Lung (tissue), 12 donors: ENCODE results near the gene LTBP3. TPM values are rescaled to one million over a fixed set of nuclear protein-coding genes. Genes with fewer than 3 reads are reported as not detected.

Source experiments
- ATAC-seq: fragments of 200-7000 bp; cut with Tn5 transposase; one replicate; pipeline ENCODE4 v1.9.1; 2020; ENCODE audit warnings: moderate number of reproducible peaks; ENCODE audit not compliant: insufficient read depth, low FRiP score
- DNase-seq, 3 donors: peaks; one replicate each; pipeline ENCODE4 v3.0.0-alpha.2; 2013 to 2017
- H3K27ac ChIP-seq, 2 donors: one replicate each; pipeline ENCODE4 v1.5.1; 2013; ENCODE audit warnings: mild to moderate bottlenecking in 2 of 2, moderate library complexity in 2 of 2, control low read depth in 1 of 2, inconsistent platforms in 1 of 2, low read depth in 1 of 2, low read length in 1 of 2
- H3K27me3 ChIP-seq, 3 donors: one replicate each; pipeline ENCODE4 v1.5.1; 2013; ENCODE audit warnings: low read length in 2 of 3; ENCODE audit not compliant: control insufficient read depth in 3 of 3, insufficient read depth in 3 of 3
- H3K36me3 ChIP-seq, 4 donors: one replicate each; pipeline ENCODE4 v1.5.1; 2013; ENCODE audit warnings: low read length in 4 of 4, mild to moderate bottlenecking in 1 of 4, moderate library complexity in 1 of 4; ENCODE audit not compliant: control insufficient read depth in 4 of 4, insufficient read depth in 4 of 4
- H3K4me1 ChIP-seq, 5 donors: one replicate each; pipeline ENCODE4 v1.5.1; 2013; ENCODE audit warnings: low read length in 5 of 5, mild to moderate bottlenecking in 2 of 5, moderate library complexity in 1 of 5; ENCODE audit not compliant: control insufficient read depth in 5 of 5, insufficient read depth in 5 of 5
- H3K4me3 ChIP-seq: one replicate; pipeline ENCODE4 v1.5.1; 2013; ENCODE audit warnings: mild to moderate bottlenecking, control low read depth, moderate library complexity
- H3K9ac ChIP-seq, 2 donors: one replicate each; pipeline ENCODE4 v1.5.1; 2013; ENCODE audit warnings: low read length in 2 of 2, control low read depth in 1 of 2; ENCODE audit not compliant: insufficient read depth in 1 of 2
- H3K9me3 ChIP-seq, 4 donors: one replicate each; pipeline ENCODE4 v1.5.1; 2013; ENCODE audit warnings: low read length in 3 of 4, mild to moderate bottlenecking in 1 of 4, moderate library complexity in 1 of 4; ENCODE audit not compliant: control insufficient read depth in 4 of 4, insufficient read depth in 3 of 4
- WGBS, 2 donors: extraction: QIAGEN DNeasy Blood & Tissue Kit; methylation state at CpG; one replicate each; pipeline ENCODE4 v1.1.7; 2013; 5-methylcytosine and 5-hydroxymethylcytosine counted together
- polyA plus RNA-seq, 2 donors: library from polyadenylated mRNA; stranded (reverse); fragments of 200-250 nt; gene quantifications; one replicate each; pipeline ENCODE4 v1.2.1, GENCODE V29; 2013
- total RNA-seq, 2 donors: library from RNA; depleted of rRNA in 1 of 2; stranded (reverse); fragments of >200 nt in 1 of 2; gene quantifications; one replicate each; pipeline ENCODE4 v1.2.1, GENCODE V29; 2014 to 2021
- TF ChIP-seq, protein P1 (sequence below): IDR thresholded peaks from 2 replicates; pipeline ENCODE4 v1.5.1; 2012; ENCODE audit warnings: mild to moderate bottlenecking; ENCODE audit errors: control extremely low read depth, extremely low read depth
- donor health status: control.
- donor health status: control.
- donor health status: Bipolar disorder and iron deficiency.
- donor health status: healthy.
- donor health status: DM: yes; HTN: yes; CAD: no.

The LTBP3 gene
- total and polyA plus RNA-seq, 4 donors: 39.1 to 111 (median 73.4) TPM

GRCh38 chr11:65496304-65497140 lies 61.6 kb downstream of the LTBP3 start:
- Histone ChIP-seq H3K9ac (peak overlapping the region; percentile 69 to 99), H3K27me3 (no peaks in the 10 kb centered on the region), H3K9me3 (peaks cover 0 to 3% (median 0%) of the 10 kb centered on the region in 4 donors), H3K27ac (peak overlapping the region; percentile 92 to 97), H3K4me3 (no peak overlapping the region), H3K4me1 (peaks cover 11 to 57% (median 21%) of the 10 kb centered on the region in 5 donors), H3K36me3 (peaks cover 2 to 24% (median 5%) of the 10 kb centered on the region in 4 donors)
- DNase-seq: peak; percentile 28 to 60 (median 60)
- WGBS, 2 donors: 35 to 38% methylated on average over 15 of the region's 15 CpGs
- TF ChIP-seq, protein P1, sequence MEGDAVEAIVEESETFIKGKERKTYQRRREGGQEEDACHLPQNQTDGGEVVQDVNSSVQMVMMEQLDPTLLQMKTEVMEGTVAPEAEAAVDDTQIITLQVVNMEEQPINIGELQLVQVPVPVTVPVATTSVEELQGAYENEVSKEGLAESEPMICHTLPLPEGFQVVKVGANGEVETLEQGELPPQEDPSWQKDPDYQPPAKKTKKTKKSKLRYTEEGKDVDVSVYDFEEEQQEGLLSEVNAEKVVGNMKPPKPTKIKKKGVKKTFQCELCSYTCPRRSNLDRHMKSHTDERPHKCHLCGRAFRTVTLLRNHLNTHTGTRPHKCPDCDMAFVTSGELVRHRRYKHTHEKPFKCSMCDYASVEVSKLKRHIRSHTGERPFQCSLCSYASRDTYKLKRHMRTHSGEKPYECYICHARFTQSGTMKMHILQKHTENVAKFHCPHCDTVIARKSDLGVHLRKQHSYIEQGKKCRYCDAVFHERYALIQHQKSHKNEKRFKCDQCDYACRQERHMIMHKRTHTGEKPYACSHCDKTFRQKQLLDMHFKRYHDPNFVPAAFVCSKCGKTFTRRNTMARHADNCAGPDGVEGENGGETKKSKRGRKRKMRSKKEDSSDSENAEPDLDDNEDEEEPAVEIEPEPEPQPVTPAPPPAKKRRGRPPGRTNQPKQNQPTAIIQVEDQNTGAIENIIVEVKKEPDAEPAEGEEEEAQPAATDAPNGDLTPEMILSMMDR: no peak
- ATAC-seq: no peak

DNA sequence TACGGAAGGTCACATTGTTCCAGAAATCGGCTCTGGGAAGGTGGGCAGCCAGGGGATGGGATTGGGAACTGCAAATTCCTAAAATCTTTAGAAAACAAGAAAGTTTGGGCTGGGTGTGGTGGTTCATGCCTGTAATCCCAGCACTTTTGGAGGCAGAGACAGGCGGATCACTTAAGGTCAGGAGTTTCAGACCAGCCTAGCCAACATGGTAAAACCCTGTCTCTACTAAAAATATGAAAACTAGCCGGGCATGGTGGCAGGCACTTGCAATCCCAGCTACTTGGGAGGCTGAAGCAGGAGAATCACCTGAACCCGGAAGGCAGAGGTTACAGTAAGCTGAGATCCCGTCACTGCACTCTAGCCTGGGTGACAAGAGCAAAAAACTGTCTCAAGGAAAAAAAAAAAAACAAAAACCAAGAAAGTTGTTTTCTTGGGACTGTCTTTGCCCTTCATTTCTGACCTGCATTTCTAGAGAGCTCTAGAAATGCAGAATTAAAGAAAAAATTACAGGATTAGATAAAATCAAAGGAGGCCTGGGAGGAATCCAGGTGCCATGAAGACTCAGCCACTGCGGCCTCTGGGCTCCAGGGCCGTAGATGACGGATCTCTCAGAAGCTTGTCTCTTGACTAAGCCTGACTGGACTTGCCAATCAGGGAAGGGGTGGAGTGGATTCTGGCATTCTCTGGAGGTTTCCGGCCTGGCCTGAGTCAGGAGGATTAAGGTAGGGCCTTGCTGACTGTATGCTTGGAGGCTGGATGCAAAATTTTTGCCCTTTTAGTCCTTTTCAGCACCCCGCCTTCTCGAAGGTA lies 64.6 kb downstream of the LTBP3 start:
- H3K27me3 ChIP-seq: no peaks in the 10 kb centered on the region
- H3K27ac ChIP-seq: peak overlapping the region; percentile 88 to 97
- no peaks in the 10 kb centered on the region for H3K36me3 ChIP-seq
- TF ChIP-seq, protein P1: no peak
- DNase-seq (peak; percentile 22 to 47 (median 34)), ATAC-seq (no peak)
- H3K4me3 ChIP-seq: no peak overlapping the region
- H3K9ac ChIP-seq: peak overlapping the region in 1 of 2 donors; percentile 69
- WGBS, 2 donors: 51 to 67% methylated on average over 12 of the region's 12 CpGs
- no peaks in the 10 kb centered on the region for H3K9me3 ChIP-seq
- H3K4me1 ChIP-seq: peaks cover 30 to 83% (median 42%) of the 10 kb centered on the region in 5 donors

DNA sequence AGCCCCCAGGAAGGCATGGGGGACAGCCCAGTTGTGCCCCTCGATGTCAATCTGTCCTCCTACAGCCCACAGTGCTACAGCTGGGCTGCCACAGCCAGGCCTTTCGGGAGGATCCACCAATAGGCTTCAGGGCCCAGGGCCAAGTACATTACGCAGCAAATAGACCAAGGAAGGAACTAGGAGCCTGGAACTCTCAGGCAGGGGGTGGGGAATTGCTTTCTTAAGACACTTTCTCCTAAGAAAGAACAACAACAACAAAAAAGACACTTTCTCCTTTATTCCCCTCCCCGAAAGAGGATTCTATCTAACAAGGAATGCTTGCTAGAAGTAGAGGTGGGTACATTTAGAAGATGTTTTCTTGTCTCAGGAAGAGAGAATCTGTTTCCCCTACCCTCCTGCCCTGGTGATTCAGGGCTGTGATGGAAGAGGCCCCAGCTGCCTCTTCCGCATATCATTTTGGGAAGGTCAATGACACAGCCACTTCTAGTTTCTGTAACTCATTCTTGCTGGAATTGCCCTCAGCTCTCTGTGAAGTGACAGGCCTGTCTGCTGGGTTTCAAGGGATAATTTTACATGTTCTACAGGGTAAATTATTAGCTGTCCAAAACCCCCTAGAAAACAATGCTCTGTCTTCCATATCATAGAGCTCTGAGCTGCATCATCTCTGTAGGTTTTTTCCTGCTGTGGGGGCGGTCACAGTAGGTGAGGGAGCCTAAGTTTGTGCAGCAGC lies 65.4 kb downstream of the LTBP3 start:
- ATAC-seq: no peak
- TF ChIP-seq, protein P1: no peak
- Histone ChIP-seq H3K36me3 (no peaks in the 10 kb centered on the region), H3K4me1 (peaks cover 36 to 84% (median 50%) of the 10 kb centered on the region in 5 donors), H3K27me3 (no peaks in the 10 kb centered on the region), H3K9me3 (no peaks in the 10 kb centered on the region), H3K27ac (peak overlapping the region; percentile 88 to 97), H3K9ac (peak overlapping the region in 1 of 2 donors; percentile 69), H3K4me3 (no peak overlapping the region)
- 19 to 34% methylated on average over 6 of the region's 6 CpGs for WGBS, 2 donors
- peak; percentile 87 to 95 (median 94) for DNase-seq
